ENCODE data around the gene ARVCF. TPM values are rescaled to one million over a fixed set of nuclear protein-coding genes. Genes with fewer than 3 reads are reported as not detected.
A peak's percentile ranks its signal among the peaks of the same experiment; 100 is the strongest.

Gene ARVCF
- total and polyA plus RNA-seq, 9 of the 15 experiments (the other 6 are each of a cell fraction or from before 2014, with no cell fraction given): 0.03 to 97.4 (median 15.6) TPM

DNA sequence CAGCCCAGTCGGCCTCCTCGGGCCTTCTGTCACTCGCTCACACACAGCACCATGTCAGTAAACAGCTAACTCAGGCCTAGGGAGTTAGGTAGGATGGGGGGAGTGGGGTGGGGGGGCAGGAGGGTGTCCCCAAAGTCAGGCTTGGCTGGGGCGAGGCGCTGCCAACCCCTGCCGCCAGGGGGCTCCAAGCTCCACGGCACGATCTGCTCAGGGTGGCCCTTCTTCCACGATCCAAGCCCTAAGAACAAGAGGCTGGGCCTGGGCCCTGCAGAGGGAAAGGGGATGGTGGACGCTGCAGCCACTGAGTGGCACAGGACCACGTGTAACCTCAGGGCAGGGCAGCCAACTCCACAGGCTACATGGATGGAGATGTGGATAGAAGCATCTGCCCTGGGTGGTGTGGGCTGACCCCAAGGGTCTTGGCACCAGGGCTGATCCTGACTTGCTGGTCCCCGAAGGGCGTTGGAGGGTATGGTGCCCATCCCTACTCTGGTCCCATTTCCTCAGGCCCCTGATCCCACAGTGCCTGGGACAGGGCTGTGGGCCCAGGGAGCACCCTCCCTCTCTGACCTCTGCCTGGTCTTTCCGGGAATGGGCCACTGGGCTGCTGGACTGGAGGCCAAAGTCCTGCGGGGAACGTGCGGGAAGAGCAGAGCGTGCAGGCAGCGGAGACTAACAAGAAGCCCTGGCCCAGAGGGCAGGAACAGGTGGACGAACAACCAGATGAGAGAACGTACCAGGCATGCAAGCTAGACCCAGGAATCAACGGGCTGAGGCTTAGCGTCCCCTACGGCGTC lies 45.9 kb downstream of the ARVCF start (continued):
- TF ChIP-seq CEBPG (CRISPR knock-in tag; IDR thresholded peaks at IDR 0.05) (no peak), CEBPG (tag; conservative IDR thresholded peaks at IDR 0.05 in 1 of 2, IDR thresholded peaks at IDR 0.05 in 1 of 2) (no peak), NELFE (IDR thresholded peaks at IDR 0.05; ENCODE audit: insufficient read depth, insufficient read length) (no peak), RFX5 (IDR thresholded peaks at IDR 0.05; ENCODE audit: low read depth, low read length) (no peak), MIER1 (IDR thresholded peaks at IDR 0.05; ENCODE audit: low read depth) (no peak), ZNF24 (IDR thresholded peaks at IDR 0.05) (peak; percentile 56; the same call in 1 of the 2 replicates), ZBTB7A (IDR thresholded peaks at IDR 0.05; ENCODE audit: borderline replicate concordance, control insufficient read depth, low read depth, low read length) (peak; percentile 73), AFF4 (CRISPR knock-in tag; IDR thresholded peaks at IDR 0.05) (no peak), ZNF57 (CRISPR knock-in tag; IDR thresholded peaks at IDR 0.05) (peak; percentile 50; the same call in 1 of the 2 replicates), CBX1 (IDR thresholded peaks at IDR 0.05; ENCODE audit: low read depth) (peak; percentile 18), ESRRB (CRISPR knock-in tag; IDR thresholded peaks at IDR 0.05; ENCODE audit: borderline replicate concordance) (no peak), KDM5B (IDR thresholded peaks at IDR 0.05; ENCODE audit: insufficient replicate concordance, low read depth, low read length) (no peak), E2F3 (CRISPR knock-in tag; IDR thresholded peaks at IDR 0.05) (0 out of 2 replicates have a peak, but pooled peaks have one; percentile 21), GTF2F1 (IDR thresholded peaks at IDR 0.05; ENCODE audit: low read depth, low read length) (no peak; the same call in 1 of the 2 replicates), PTTG1 (tag; IDR thresholded peaks at IDR 0.05; ENCODE audit: low read depth) (no peak), CBFA2T2 (conservative IDR thresholded peaks at IDR 0.05) (no peak), RB1 (IDR thresholded peaks at IDR 0.05; ENCODE audit: low read depth) (peak; percentile 99), CHD1 (IDR thresholded peaks at IDR 0.05; ENCODE audit: low read length) (no peak)
- TF ChIP-seq, protein P1, sequence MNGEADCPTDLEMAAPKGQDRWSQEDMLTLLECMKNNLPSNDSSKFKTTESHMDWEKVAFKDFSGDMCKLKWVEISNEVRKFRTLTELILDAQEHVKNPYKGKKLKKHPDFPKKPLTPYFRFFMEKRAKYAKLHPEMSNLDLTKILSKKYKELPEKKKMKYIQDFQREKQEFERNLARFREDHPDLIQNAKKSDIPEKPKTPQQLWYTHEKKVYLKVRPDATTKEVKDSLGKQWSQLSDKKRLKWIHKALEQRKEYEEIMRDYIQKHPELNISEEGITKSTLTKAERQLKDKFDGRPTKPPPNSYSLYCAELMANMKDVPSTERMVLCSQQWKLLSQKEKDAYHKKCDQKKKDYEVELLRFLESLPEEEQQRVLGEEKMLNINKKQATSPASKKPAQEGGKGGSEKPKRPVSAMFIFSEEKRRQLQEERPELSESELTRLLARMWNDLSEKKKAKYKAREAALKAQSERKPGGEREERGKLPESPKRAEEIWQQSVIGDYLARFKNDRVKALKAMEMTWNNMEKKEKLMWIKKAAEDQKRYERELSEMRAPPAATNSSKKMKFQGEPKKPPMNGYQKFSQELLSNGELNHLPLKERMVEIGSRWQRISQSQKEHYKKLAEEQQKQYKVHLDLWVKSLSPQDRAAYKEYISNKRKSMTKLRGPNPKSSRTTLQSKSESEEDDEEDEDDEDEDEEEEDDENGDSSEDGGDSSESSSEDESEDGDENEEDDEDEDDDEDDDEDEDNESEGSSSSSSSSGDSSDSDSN (IDR thresholded peaks at IDR 0.05; ENCODE audit: borderline replicate concordance in 1 of 2, low read depth in 2 of 2, low read length in 2 of 2): no peak
- TF ChIP-seq, protein P2, sequence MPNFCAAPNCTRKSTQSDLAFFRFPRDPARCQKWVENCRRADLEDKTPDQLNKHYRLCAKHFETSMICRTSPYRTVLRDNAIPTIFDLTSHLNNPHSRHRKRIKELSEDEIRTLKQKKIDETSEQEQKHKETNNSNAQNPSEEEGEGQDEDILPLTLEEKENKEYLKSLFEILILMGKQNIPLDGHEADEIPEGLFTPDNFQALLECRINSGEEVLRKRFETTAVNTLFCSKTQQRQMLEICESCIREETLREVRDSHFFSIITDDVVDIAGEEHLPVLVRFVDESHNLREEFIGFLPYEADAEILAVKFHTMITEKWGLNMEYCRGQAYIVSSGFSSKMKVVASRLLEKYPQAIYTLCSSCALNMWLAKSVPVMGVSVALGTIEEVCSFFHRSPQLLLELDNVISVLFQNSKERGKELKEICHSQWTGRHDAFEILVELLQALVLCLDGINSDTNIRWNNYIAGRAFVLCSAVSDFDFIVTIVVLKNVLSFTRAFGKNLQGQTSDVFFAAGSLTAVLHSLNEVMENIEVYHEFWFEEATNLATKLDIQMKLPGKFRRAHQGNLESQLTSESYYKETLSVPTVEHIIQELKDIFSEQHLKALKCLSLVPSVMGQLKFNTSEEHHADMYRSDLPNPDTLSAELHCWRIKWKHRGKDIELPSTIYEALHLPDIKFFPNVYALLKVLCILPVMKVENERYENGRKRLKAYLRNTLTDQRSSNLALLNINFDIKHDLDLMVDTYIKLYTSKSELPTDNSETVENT (CRISPR knock-in tag; IDR thresholded peaks at IDR 0.05): peak; percentile 87

Data from K562 (cell line).